HG02642 (cell line): ENCODE measurements around the gene OGT.
A peak's percentile ranks its signal among the peaks of the same experiment; 100 is the strongest.

ENCODE experiments used
- ATAC-seq: cut with Tn5 transposase; IDR thresholded peaks from one replicate; pipeline ENCODE4 v1.9.1; 2021; ENCODE audit warnings: mild to moderate bottlenecking; ENCODE audit not compliant: unreplicated experiment, poor library complexity

Gene OGT

DNA sequence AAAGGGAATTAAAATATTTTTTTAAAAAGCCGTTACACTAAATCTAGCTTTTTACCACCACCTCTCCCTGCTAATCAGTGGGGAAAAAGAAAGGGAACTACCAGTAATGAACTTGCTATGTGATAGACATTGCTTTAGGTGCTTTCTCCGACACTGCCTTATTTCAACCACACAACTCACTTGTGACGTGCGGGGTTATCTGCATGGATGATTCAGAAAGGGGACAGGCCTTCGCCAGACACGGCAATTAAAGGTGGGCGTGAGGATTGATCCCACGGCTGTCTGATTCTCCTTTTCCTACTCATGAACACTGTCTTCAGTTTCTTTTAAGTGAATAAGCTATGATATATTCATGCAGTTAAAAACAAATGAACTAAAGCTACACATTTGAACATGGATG lies 86.3 kb downstream of the OGT start:
- no peak for ATAC-seq

DNA sequence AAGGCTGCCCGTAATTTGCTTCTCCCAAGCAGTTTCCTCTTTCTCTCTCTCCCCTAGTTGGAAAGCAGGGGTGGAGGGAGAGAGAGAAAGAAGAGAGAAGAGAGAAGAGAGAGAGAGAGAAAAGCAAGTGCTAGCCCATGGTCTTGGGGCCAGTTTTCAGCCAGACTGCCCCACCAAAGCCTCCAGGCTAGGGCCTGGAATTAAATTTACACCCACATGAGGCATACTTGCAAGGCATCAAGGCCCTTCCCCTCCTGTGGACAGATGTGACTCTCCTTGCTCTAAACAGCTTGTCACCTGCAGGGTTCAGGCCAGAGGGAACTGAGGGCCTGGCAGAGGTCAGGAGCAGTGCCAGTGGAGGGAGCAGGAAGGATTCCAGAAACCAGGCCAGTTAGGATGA lies 87.1 kb downstream of the OGT start:
- no peak for ATAC-seq

DNA sequence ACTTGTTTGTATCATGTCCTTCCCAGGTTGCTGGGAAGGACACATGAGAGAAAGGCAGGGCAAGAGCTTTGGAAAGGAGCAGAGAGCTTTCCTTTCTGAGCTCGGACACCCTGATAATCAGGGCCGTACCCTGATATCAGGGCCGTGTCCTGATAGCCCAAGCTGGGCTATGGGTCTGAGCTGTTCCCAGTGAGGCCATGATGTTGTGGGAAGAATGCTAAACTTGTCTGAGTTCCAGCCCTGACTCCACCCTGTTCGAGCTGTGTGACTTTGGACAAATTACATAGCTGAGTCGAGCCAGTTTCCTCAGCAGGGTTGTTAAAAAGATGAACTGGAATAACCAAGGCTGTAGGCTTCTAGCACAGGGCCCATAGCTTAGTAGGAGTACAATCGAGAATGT lies 88.7 kb downstream of the OGT start:
- no peak for ATAC-seq

DNA sequence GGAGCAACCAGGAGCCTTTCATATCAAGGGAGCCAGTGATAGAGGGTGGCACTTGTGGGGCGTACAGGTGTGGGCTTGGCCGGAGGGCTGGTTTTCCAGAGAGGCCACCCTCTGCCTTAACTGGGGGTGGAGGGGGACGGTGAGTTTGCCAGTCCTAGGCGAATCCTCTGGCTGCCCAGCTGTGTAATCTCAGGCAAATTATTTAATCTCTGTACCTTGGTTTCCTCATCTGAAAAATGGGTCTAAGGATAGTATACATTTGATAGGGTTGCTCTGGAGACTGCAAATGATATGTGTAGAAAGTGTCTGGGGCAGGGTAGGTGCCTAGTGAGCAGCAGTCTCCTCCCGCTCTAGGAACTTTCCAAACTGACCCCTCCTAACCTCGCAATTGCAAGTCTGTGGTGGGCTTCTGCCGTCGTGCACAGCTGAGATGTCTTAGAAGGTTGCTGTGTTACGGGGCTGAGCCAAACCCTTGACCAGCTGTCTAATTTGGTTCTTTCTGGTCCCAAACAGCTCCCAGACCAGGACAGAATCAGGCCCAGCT lies 89.2 kb downstream of the OGT start:
- no peak for ATAC-seq

DNA sequence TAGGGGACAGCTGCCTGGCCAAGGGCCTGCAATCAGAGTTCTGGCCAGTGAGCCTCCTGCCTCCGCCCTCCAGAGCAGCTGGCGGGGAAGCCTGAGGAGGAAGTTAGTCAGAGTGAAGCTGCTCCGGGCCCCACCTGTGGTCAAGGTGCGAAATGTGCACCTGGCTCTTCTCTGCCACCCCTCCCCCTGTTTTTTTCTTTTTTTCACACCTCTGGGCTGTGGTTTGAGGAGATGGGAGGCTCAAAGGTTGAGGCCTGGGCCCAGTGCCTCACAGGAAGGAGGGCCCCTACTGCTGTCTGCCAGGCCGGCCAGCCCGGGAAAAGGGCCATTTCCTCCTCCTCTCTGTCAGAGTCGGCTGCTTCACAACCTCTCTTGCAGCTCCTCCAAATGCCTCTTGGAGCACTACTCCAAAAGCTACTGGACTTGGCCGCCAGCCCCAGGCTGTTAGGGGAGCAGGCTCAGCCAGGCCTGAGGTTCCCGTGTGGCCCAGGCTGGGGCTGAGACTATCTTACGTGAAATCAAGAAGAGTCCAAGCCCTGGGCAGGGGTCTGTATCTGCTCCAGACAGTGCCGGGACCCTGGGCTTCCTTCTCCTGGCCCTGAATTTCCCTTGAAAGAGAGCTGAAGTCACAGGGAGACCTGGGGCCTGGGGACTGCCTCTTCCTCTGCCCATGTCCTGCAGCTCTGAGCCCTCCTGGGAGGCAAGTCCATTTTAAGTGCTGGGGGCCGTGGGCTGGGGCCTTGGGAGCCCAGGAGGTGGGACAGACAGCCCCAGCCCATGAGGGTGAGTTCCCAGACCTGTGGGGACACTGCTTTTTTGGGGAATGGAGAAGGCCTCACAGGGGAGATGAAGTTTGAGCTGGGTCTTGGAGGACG lies 89.9 kb downstream of the OGT start:
- ATAC-seq, result peak; percentile 51

DNA sequence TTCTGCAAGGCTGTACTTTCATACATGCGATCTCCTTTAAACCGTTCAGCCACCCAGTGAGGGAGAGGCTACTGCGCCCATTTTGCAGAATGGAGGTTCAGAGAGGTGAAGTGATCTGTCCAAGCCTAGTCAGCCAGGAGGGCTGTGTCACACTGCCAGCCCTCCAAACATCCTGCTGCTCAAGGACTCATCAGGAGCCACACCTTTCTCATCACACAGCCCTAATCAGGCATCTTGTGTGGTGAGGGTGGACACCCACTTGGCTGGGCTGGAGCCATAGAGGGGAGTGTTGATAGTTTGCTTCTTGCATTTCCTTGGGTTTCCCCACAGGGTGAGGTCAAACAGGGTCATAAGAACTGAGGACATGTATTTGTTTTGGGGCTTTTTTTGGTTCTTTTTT lies 90.8 kb downstream of the OGT start:
- no peak for ATAC-seq

DNA sequence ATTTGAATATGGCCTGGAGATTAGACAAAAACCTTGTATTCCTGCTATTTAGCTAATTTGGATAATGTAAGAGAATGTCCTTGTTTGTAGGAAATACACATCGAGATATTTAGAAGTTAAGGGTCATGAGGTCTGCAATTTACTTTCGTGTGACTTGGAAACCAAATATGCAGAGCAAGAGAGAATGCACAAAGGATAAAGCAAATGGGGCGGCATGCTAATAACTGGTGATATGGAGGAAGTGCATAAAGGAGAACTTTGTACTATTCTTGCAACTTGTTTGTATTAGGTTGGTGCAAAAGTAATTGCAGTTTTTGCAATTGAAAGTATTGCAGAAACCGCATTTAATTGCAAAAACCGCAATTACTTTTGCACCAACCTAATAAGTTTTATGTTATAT lies 92.6 kb downstream of the OGT start:
- ATAC-seq, result no peak
